Stimulated activated CD8-positive, alpha-beta memory T cell treated with anti-CD3 and anti-CD28 coated beads, Interleukin-4, amount 100 ng/mL, for 4 hours (primary cell): ENCODE data around the gene KCNE4.
"Not testable (repeated sequence)": the region's sequence is repeated elsewhere in the genome, so short reads cannot be mapped to it uniquely, and the experiment has no call there.

Source experiments
- DNase-seq, 2 donors: peaks; one replicate each; pipeline ENCODE4 v3.0.0-alpha.2; 2020; ENCODE audit warnings: low read depth in 2 of 2, low spot score in 1 of 2

Gene KCNE4

DNA sequence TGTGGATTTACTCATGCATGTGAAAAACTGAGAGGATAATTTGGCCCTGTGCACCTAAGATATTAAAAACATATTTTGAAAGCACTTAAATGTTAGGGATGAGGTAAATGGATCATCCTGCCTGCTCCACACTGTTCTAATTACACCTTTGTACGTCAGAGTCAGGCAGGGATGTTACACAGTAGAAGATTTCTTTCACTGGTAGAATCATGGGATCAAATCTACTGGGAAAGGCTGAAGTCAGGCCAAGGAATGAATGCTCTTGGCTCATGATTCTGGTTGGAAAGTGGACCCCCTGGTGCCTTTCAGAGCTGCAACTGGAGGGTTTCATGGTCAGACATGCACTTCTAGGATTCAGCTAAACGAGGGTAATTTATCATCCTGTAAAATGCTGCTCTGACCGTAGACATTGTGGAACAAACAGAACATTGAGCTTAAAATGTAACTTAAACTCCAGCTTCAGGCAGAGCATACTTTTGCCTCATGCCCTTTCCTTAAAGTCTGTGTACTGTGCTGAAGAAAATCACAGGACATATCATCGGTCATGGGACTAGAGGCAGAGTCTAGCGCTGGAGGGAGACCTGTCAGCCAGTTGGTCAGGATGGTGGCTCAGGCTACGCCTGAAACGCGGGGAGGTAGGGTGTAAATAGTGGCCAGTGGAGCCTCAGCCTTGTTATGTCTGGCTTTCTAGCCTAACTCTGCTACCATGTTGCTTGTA, 4.9 kb downstream of the KCNE4 start:
- no peak for DNase-seq

- no peak for DNase-seq
These were observed 5.6 kb downstream of the KCNE4 start for GRCh38 chr2:223057569-223057968.

DNA sequence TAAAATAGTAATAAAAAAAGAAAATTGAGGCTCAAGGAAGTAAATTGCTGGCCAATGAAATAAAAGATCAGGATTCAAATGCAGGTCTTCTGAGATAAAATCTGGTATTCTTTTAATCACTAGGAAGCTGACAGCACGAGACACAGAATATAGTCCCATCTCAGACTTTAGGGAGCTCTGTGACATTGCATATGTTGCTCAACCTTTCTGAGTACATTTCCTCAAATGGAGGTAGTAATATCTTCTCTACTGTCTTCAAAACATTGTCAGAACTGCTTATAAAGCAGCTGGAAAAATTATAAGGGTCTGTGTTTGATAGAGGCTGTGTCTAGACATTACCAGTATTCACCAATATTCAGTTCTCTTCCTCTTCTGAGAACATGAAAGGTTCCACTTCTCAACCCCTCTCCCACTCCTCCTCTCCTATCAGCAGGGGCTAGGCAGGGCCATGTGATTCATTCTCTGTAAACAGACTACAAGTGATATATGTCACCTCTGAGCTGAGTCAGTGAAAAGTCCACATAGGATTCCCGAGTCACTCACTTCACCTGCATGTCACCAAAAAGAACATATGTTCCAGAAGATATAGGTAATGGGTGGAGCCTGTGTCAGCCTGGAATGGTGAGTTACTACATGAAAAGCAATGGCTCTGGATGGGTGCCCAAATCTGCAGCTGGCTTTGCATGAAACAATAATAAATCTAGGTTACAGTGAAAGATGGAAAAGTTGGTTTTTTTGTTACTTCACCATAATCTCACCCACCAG, 7.1 kb downstream of the KCNE4 start:
- no peak for DNase-seq

GRCh38 chr2:223060201-223060825, 8.3 kb downstream of the KCNE4 start:
- DNase-seq: no peak

GRCh38 chr2:223062396-223062795, 10.4 kb downstream of the KCNE4 start:
- no peak for DNase-seq

DNA sequence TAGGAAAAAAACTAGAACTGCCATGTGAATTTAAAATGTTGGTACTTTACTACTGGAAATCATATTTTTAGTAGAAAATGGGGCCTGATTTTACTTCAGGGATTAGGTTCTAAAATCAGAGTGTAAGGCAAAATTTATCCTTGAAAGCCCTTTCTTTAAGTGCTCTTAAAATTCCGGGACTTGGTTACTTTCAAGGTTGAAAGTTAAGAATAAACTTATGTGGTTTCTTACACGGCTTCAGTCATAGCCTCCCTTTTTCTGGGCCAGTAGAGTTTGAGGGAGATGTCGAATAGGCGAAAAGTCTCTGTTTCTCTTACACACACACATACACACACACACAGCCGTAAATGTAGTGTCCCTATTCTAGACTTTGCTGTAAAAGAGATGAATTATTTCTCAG, 13.1 kb downstream of the KCNE4 start:
- no peak for DNase-seq

DNA sequence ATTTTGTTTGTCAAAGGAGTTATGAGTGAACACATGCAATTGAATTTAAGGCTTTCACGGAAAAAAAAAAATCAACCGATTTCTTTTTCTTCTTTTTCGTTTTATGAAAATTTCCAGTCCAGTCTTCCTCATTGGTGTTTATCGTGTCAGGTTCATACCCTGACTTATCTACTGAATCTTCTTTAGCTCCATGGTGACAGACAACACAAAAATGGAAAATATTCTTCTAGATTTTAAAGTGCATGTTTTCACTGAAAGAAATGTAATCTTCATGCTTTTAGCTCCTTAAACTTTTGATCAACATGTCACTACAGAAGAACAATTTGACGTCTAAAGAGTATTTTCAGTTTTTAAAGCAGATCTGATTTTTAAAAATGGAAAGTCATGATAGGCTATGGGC, 14.7 kb downstream of the KCNE4 start:
- no peak for DNase-seq

DNA sequence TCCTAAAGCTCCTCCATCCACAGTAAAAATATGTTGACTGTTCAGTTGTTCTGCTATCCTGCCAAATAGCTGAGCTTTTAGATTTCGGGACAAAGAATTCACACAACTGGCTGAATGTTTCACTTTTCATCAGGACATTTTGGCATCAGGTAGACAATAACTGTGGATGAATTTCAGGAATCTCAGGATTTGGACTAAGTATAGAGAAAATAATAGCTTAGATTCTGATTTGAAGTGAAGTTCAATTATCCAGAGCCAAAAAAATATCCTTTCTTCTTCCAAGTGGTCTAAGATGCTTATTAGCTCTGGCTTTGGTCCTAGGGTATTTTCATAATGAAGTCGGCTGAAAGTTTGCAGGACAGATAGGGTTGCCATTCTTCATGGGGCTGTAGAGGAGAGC, 16.1 kb downstream of the KCNE4 start:
- DNase-seq: no peak

DNA sequence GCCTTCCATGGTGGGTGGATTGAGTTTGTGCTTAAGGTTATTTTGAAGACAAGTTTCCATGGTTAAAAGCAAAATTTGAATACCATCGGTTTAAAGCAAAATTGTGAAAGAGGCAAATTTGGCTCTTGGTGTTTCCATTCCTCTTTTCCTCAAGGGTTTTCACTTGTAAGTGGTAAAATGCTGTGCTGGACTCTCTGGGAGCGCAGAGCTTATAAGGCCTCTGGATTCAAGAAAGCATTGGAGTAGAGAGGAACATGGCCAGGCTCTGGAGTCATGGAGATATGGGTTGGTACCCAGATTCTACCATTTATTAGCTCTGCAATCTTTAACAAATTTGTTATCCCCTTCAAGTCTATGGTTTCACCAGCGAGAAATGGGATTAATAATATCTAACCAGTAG, 17.5 kb downstream of the KCNE4 start:
- DNase-seq: no peak

DNA sequence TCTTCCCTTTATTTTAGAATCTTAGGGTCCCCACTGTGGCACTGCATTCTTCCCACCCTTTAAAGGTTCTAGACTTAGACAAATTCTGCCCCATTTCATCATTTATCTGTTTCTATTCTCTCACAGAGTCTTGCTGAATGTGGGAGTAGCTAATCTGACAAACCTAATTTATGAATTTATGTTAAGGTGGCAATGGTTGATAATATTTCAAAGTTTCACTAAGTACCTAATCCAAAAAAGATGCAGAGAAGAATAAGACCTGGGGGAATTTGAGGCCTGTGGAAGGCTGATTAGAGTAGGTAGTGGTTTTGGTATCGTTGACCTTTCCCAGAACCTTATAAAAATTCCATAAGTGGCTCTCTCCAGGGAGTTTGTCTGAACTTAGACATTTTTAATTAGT, 18.0 kb downstream of the KCNE4 start:
- DNase-seq: no peak

DNA sequence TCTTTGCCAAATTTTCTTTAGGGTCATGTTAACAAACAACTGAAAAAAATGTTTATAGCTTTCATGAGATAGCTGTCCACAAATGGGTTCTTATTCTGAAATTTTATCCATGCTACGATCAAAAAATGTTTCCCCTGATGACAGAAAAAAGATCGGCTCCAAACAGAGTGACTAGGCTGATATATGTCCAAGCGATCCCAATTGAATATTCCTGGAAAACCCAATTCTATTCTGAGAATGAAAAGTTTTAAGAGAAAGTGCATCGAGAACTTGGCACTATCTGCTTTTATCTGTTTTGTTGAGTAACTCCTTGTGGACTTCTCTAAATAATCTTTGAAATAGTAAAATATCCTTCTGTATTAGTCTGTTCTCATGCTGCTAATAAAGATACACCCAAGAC, 19.1 kb downstream of the KCNE4 start:
- DNase-seq: no peak

- no peak for DNase-seq
These were observed 20.8 kb downstream of the KCNE4 start for GRCh38 chr2:223072826-223073225.

DNA sequence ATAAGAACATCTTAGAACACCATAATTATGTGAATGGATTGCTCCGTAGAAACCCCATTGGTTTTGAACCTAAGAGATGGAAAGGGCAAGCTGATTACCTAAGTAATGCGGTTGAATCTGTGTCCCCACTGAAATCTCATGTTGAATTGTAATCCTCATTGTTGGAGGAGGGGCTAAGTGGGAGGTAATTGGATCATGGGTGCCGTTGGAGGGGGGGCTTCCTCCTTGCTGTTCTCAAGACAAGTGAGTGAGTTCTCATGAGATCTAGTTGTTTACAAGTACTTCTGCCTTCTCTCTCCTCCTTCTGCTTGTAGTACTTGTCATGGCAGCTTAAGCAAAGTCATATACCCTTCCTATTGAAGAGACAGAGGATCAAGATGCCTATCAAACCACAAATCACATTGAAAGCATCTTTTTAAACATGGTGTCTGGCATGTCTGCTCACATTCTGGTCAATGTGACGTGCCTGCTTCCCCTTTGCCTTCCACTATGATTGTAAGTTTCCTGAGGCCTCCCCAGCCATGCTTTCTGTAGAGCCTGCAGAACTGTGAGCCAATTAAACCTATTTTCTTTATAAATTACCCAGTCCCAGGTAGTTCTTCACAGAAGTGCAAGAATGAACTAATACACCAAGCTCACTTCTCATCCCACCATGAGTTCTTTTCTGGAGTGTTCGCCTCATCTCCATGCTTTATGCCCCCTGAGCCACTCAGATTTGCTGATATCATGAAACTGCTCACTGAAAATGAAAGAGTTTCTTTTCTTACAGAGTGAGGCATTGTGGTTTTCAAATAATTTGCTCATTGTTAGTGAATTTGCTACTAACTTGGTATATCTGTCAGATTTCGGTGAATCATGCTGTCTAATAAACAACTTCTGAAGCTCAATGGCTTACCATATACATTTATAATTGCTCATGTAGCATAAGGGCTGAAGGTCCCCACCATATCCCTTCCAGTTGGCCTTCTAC, 23.6 kb downstream of the KCNE4 start:
- no peak for DNase-seq

DNA sequence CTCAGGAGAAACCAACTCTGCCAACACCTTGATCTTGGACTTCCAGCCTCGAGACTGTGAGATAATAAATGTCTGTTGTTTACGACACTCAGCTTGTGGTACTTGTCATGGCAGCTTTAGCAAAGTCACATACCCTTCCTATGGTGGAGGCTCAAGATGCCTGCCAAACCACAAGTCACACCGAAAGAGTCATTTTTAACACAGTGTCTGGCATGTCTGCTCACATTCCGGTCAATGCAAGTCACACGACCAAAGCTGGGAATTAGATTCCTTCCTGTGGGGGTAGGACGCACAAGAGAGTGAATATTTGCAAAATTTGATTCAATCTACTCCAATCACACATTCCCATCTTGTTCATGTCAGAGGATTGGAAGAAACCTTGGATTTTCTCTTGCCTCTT, 24.6 kb downstream of the KCNE4 start:
- DNase-seq: no peak

DNA sequence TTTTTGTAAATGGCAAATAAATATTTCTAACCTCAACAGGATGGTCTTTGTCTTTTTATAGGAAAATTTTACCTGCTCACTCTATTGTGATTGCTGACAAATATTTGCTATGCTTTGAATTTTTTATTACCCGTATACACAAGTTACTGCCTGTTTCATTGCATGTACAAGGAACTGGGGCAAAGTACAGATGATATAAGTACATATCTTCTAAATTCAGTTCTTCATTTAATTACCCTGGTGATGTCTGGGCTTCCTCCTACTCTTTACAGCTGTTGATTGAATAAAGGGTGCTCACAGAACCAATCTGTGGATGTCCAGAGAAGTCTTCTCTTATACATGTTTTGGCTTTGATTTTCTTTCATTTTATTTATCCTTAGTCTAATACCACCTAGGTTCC, 26.5 kb downstream of the KCNE4 start:
- DNase-seq: no peak

DNA sequence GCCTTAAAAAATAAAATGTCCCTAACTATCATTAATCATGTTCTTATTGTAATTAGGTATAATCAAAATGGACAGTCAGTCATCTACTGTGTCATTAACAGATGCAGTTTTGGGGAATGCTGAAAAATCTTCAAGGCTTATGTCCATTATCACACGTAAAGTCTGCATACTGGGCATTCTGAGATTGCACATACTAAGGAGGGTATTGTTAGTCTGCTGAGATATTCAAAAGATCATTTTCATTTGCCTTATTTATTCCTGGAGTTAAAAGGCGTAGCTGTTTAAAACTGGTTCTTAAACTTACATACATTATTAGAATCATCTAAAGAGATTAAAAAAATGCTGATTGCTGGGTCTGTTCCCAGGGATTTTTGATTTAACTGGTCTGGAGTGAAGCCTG, 27.4 kb downstream of the KCNE4 start:
- no peak for DNase-seq

- DNase-seq: no peak
These were observed 27.9 kb downstream of the KCNE4 start for GRCh38 chr2:223079925-223080324.

GRCh38 chr2:223080790-223081360, 28.9 kb downstream of the KCNE4 start:
- DNase-seq: not testable (repeated sequence)

- no peak for DNase-seq
These were observed 29.8 kb downstream of the KCNE4 start for GRCh38 chr2:223081789-223082188.

DNA sequence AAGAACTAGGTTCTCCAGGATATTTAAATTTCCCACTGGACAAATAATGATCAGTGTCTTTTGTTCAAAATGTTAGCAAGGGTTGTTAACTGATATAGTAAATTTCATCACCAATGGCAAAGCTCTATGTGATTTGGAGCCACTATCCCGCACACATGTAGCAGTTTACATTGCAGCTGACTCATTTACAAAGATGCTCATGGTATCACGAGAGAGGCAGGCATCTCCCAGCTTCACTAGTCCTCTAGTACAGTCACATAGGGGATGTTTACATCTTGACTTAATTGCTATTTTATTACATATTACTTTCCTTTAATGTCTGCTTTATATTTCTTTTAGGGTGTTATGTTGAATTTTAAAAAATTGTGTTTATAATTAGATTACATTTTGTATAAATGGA, 30.7 kb downstream of the KCNE4 start:
- no peak for DNase-seq
